Measurements from ENCODE around the gene MYH9.
A peak's percentile ranks its signal among the peaks of the same experiment; 100 is the strongest.

The MYH9 gene

DNA sequence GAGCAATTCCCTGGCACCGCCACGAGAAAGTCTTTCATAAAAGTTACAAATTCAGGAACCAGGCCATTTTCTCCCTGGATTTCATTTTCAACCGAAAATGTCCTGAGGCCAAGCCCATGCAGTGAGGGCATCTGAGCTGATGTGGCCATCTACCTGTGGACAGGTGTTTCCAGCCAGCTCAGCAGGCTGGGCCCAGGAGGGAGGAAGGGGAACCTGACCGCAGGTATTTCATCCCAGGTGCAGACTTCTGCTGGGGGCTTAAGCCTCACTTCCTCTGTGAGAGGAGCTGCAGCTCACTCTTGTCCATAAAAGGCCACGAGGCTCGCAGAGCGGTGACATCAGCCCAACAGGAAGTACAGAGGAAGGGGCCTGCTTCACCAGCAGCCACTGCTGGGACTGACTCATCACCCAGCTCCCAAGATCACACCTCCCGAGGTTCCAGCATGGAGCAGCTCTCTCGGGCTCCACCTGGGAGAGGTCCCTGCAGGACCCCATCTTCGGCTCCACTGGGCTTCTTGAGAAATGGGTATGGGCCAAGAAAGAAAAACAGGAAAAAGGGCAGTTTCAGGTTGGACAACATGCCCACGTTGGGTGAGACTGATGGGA, 56.4 kb downstream of the MYH9 start:
- H3K4me3 Mint-ChIP-seq, result peak overlapping the region; percentile 90
- no peaks in the 10 kb centered on the region for H3K9me3 Mint-ChIP-seq (ENCODE audit: low read depth)

DNA sequence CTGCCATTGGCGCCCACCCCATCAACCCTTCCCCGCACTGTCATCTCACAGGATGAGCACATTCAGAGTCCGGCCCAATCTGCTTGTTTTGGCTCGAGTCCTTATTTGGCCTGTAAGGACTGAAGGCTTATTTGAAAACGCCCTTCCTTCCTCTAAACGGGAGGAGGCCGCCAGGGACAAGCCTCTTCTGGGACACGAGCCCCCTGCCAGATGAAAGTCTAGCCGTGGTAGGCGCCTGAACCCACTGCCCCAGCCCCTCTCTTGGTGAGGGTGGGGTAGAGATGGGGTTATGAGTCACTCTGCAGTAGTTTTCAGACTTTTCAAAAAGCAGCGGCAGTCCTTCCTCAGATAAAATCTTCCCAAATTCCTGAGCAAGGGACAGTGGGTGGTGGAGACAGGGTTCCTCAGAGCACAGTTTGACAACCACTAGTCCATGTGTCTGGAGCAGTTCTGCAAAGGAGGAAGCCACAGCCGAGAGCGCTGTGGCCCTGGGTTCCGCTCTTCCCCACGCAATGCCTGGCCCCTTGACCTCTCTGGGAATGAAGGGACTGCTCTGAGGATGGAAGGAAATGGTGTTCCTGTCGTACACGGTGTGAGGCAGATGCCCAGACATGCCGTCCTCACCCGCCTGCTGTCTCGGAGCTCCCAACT, 57.0 kb downstream of the MYH9 start:
- H3K9me3 Mint-ChIP-seq (ENCODE audit: low read depth), result no peaks in the 10 kb centered on the region
- H3K27ac Mint-ChIP-seq, result peak overlapping the region; percentile 99
- H3K4me3 Mint-ChIP-seq, result peak overlapping the region; percentile 90
- no peaks in the 10 kb centered on the region for H3K27me3 Mint-ChIP-seq
- H3K36me3 Mint-ChIP-seq, result peaks cover 37% of the 10 kb centered on the region
- H3K4me1 Mint-ChIP-seq (ENCODE audit: low read depth), result peaks cover 93% of the 10 kb centered on the region

More for the DNA sequence above, 56.4 kb downstream of the MYH9 start:
- peaks cover 37% of the 10 kb centered on the region for H3K36me3 Mint-ChIP-seq
- peaks cover 97% of the 10 kb centered on the region for H3K4me1 Mint-ChIP-seq (ENCODE audit: low read depth)
- peak overlapping the region; percentile 99 for H3K27ac Mint-ChIP-seq
- H3K27me3 Mint-ChIP-seq, result no peaks in the 10 kb centered on the region

GRCh38 chr22:36330127-36330526, 57.6 kb downstream of the MYH9 start:
- Mint-ChIP-seq H3K9me3 (ENCODE audit: low read depth) (no peaks in the 10 kb centered on the region), H3K27ac (peak overlapping the region; percentile 99), H3K36me3 (peaks cover 34% of the 10 kb centered on the region), H3K4me1 (ENCODE audit: low read depth) (peaks cover 88% of the 10 kb centered on the region), H3K4me3 (peak overlapping the region; percentile 90), H3K27me3 (no peaks in the 10 kb centered on the region)

DNA sequence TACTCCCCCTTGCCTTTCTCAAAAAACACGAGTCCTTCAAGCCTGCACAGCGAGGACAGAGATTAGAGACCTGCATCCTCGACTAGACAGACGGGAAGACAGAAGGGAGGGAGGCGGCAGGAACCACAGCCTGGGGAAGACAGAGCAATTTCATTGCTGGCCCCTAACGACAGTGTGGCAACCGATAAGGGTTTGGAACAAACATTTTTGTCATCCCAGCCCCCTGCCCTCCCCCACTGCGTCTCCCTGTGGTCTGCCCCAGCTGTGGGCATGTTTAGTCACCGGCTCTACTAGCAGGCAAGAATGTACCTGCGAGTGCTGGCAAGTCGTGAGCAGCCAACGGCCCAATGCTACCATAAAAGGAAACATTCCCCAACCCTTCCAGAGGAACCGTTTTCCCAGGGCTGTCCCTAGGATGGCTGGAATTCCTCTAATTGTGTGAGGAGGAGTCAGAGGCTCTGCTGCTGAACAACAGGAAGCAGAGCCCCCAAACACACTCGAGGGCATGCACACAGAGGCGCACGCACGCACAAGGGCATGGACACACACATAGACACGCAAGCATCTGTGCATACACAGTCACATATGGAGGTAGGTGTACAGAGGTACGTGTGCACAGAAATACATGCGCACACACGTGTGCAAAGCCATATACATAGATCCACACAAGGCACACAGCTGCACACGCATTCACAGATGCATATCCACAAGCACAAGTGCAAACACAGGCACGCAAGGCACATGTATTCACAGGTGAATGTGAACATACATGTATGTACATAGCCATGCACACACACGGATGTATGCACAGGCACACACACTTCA, 58.3 kb downstream of the MYH9 start:
- H3K4me3 Mint-ChIP-seq, result peak overlapping the region; percentile 90
- H3K27ac Mint-ChIP-seq, result peak overlapping the region; percentile 99
- H3K27me3 Mint-ChIP-seq, result no peaks in the 10 kb centered on the region
- H3K9me3 Mint-ChIP-seq (ENCODE audit: low read depth), result no peaks in the 10 kb centered on the region
- H3K4me1 Mint-ChIP-seq (ENCODE audit: low read depth), result peaks cover 84% of the 10 kb centered on the region
- H3K36me3 Mint-ChIP-seq, result peaks cover 33% of the 10 kb centered on the region

DNA sequence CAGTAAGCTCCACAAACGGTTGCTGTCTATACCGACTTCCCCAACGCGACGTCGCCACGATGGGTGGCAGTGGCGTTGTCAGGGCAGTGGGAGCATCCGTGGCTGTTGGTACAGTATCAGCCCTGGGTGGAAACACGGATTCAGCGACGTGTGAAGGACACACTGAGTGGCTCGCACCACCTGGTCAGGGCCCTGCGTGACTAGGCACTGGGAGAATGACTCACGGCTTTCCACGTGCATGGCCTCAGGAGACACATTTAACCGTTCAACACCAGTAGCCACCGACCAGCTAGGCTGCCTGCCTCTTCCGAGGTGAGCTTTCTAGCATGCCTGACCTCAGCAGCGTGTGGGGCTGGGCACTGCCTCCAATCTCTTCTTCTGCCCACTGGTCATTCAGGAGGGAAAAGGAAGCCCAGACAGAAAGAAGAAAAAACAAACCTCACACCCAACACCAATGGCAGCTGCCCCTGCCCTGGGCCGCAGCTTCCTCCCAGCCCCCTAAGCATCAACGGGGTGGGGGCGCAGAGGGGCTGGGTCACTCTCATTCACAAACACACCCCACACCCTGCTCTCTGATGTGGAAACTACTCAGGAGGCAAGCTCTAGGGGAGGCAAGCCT, 59.0 kb downstream of the MYH9 start:
- Mint-ChIP-seq H3K4me3 (peak overlapping the region; percentile 90), H3K4me1 (ENCODE audit: low read depth) (peaks cover 77% of the 10 kb centered on the region), H3K9me3 (ENCODE audit: low read depth) (no peaks in the 10 kb centered on the region), H3K27me3 (no peaks in the 10 kb centered on the region), H3K27ac (peak overlapping the region; percentile 99), H3K36me3 (peaks cover 32% of the 10 kb centered on the region)

- H3K27me3 Mint-ChIP-seq, result no peaks in the 10 kb centered on the region
- peaks cover 27% of the 10 kb centered on the region for H3K36me3 Mint-ChIP-seq
- peak overlapping the region; percentile 99 for H3K27ac Mint-ChIP-seq
- peaks cover 72% of the 10 kb centered on the region for H3K4me1 Mint-ChIP-seq (ENCODE audit: low read depth)
- no peaks in the 10 kb centered on the region for H3K9me3 Mint-ChIP-seq (ENCODE audit: low read depth)
- peak overlapping the region; percentile 90 for H3K4me3 Mint-ChIP-seq
Observed at GRCh38 chr22:36327922-36328551, 59.7 kb downstream of the MYH9 start.

- peaks cover 57% of the 10 kb centered on the region for H3K4me1 Mint-ChIP-seq (ENCODE audit: low read depth)
- peak overlapping the region; percentile 99 for H3K27ac Mint-ChIP-seq
- peak overlapping the region; percentile 38 for H3K4me3 Mint-ChIP-seq
- no peaks in the 10 kb centered on the region for H3K9me3 Mint-ChIP-seq (ENCODE audit: low read depth)
- peaks cover 24% of the 10 kb centered on the region for H3K36me3 Mint-ChIP-seq
- no peaks in the 10 kb centered on the region for H3K27me3 Mint-ChIP-seq
Observed at GRCh38 chr22:36326178-36327161, 61.3 kb downstream of the MYH9 start.

- H3K4me1 Mint-ChIP-seq (ENCODE audit: low read depth), result peaks cover 46% of the 10 kb centered on the region
- H3K36me3 Mint-ChIP-seq, result peaks cover 20% of the 10 kb centered on the region
- H3K9me3 Mint-ChIP-seq (ENCODE audit: low read depth), result no peaks in the 10 kb centered on the region
- no peak overlapping the region for H3K4me3 Mint-ChIP-seq
- H3K27ac Mint-ChIP-seq, result peak overlapping the region; percentile 75
- no peaks in the 10 kb centered on the region for H3K27me3 Mint-ChIP-seq
Observed at GRCh38 chr22:36325154-36326031, 62.4 kb downstream of the MYH9 start.

- no peaks in the 10 kb centered on the region for H3K27me3 Mint-ChIP-seq
- peaks cover 37% of the 10 kb centered on the region for H3K4me1 Mint-ChIP-seq (ENCODE audit: low read depth)
- H3K9me3 Mint-ChIP-seq (ENCODE audit: low read depth), result no peaks in the 10 kb centered on the region
- no peak overlapping the region for H3K4me3 Mint-ChIP-seq
- H3K36me3 Mint-ChIP-seq, result peaks cover 14% of the 10 kb centered on the region
- peak overlapping the region; percentile 75 for H3K27ac Mint-ChIP-seq
Observed at GRCh38 chr22:36324414-36324813, 63.4 kb downstream of the MYH9 start.

- no peaks in the 10 kb centered on the region for H3K9me3 Mint-ChIP-seq (ENCODE audit: low read depth)
- no peak overlapping the region for H3K27ac Mint-ChIP-seq
- H3K36me3 Mint-ChIP-seq, result peaks cover 13% of the 10 kb centered on the region
- H3K4me1 Mint-ChIP-seq (ENCODE audit: low read depth), result peaks cover 31% of the 10 kb centered on the region
- no peak overlapping the region for H3K4me3 Mint-ChIP-seq
- no peaks in the 10 kb centered on the region for H3K27me3 Mint-ChIP-seq
Observed at GRCh38 chr22:36323855-36324331, 63.9 kb downstream of the MYH9 start.

DNA sequence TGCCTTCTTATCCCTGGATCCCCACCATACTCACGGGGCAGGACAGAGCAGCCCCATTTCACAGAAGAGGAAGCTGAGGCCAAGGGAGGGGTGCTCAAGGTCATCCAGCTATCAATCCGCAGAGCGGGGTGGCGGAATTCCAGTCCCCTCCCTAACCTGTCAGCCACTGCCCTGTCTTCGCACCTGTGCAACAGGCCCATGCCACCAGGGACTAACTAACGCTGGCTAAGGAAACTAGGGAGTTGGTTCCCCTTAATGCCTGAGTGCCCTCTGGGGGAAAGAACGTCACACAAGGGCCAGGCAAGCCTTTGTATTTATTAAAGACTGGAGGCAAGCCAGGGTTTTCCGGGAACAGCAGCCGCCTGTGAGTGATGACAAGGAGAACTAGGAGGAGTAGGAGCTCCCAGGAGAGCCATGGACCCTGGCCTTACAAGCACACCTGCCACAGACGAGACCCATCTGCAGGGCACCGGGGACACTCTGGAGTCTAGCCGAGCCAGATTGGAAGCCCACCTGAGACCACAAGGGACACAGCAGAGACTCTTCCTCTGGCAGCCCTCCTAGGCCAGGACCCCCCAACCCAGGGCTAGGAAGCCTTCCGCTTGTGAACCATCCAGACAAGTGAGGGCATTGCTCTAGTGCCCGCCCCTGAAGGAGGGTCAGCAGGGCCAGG, 64.4 kb downstream of the MYH9 start:
- H3K4me1 Mint-ChIP-seq (ENCODE audit: low read depth), result peaks cover 26% of the 10 kb centered on the region
- H3K27me3 Mint-ChIP-seq, result no peaks in the 10 kb centered on the region
- no peaks in the 10 kb centered on the region for H3K9me3 Mint-ChIP-seq (ENCODE audit: low read depth)
- H3K4me3 Mint-ChIP-seq, result no peak overlapping the region
- peaks cover 8% of the 10 kb centered on the region for H3K36me3 Mint-ChIP-seq
- peak overlapping the region; percentile 54 for H3K27ac Mint-ChIP-seq

- H3K4me3 Mint-ChIP-seq, result no peak overlapping the region
- H3K27ac Mint-ChIP-seq, result no peak overlapping the region
- H3K27me3 Mint-ChIP-seq, result no peaks in the 10 kb centered on the region
- H3K9me3 Mint-ChIP-seq (ENCODE audit: low read depth), result no peaks in the 10 kb centered on the region
- H3K36me3 Mint-ChIP-seq, result peaks cover 2% of the 10 kb centered on the region
- H3K4me1 Mint-ChIP-seq (ENCODE audit: low read depth), result peaks cover 18% of the 10 kb centered on the region
Observed at GRCh38 chr22:36322602-36322915, 65.2 kb downstream of the MYH9 start.

Measured in activated naive CD8-positive, alpha-beta T cell (primary cell).